CD4-positive, alpha-beta T cell treated with Interleukin-12 subunit alpha and Interleukin-12 subunit beta, for 1 hour (primary cell): ENCODE data around the gene KDM5B.
"Not testable (repeated sequence)": the region's sequence is repeated elsewhere in the genome, so short reads cannot be mapped to it uniquely, and the experiment has no call there.

Experiments used
- DNase-seq: peaks from one replicate; pipeline ENCODE4 v3.0.0-alpha.2; 2020

KDM5B gene

GRCh38 chr1:202791077-202791747, 17.0 kb downstream of the KDM5B start:
- no peak for DNase-seq

GRCh38 chr1:202788800-202789199, 19.4 kb downstream of the KDM5B start:
- no peak for DNase-seq

GRCh38 chr1:202786804-202787203, 21.4 kb downstream of the KDM5B start:
- no peak for DNase-seq

- no peak for DNase-seq
Measured at GRCh38 chr1:202781180-202781579, 27.0 kb downstream of the KDM5B start.

- no peak for DNase-seq
Measured at GRCh38 chr1:202770135-202770534, 38.1 kb downstream of the KDM5B start.

- no peak for DNase-seq
Measured at GRCh38 chr1:202765721-202766120, 42.5 kb downstream of the KDM5B start.

GRCh38 chr1:202762019-202762418, 46.2 kb downstream of the KDM5B start:
- DNase-seq = no peak

- no peak for DNase-seq
Measured at GRCh38 chr1:202760589-202760988, 47.6 kb downstream of the KDM5B start.

- no peak for DNase-seq
Measured at GRCh38 chr1:202756391-202756790, 51.8 kb downstream of the KDM5B start.

- no peak for DNase-seq
Measured at GRCh38 chr1:202754293-202754692, 53.9 kb downstream of the KDM5B start.

GRCh38 chr1:202752774-202753173, 55.4 kb downstream of the KDM5B start:
- DNase-seq = no peak

GRCh38 chr1:202750761-202751160, 57.5 kb downstream of the KDM5B start:
- DNase-seq = peak; percentile 9

GRCh38 chr1:202750024-202750423, 58.2 kb downstream of the KDM5B start:
- DNase-seq = no peak

- DNase-seq = no peak
Measured at GRCh38 chr1:202745323-202745888, 62.8 kb downstream of the KDM5B start.

GRCh38 chr1:202744770-202745169, 63.5 kb downstream of the KDM5B start:
- not testable (repeated sequence) for DNase-seq

GRCh38 chr1:202742496-202742895, 65.7 kb downstream of the KDM5B start:
- DNase-seq = no peak

- no peak for DNase-seq
Measured at GRCh38 chr1:202733251-202733650, 75.0 kb downstream of the KDM5B start.

- DNase-seq = no peak
Measured at GRCh38 chr1:202728951-202729350, 79.3 kb downstream of the KDM5B start.

GRCh38 chr1:202725526-202725925, 82.7 kb downstream of the KDM5B start:
- no peak for DNase-seq

GRCh38 chr1:202723708-202724107, 84.5 kb downstream of the KDM5B start:
- DNase-seq = no peak

GRCh38 chr1:202723046-202723445, 85.2 kb downstream of the KDM5B start:
- DNase-seq = not testable (repeated sequence)

- DNase-seq = no peak
Measured at GRCh38 chr1:202716654-202717053, 91.6 kb downstream of the KDM5B start.

GRCh38 chr1:202714202-202714601, 94.0 kb downstream of the KDM5B start:
- not testable (repeated sequence) for DNase-seq

- DNase-seq = no peak
Measured at GRCh38 chr1:202713110-202713509, 95.1 kb downstream of the KDM5B start.
